ENCODE data around the gene SLAMF9.

GRCh38 chr1:159921700-159922504, 32.1 kb downstream of the SLAMF9 start:
- TF ChIP-seq POLR2A (IDR thresholded peaks at IDR 0.05; ENCODE audit: low read length) (no peak), GATA1 (IDR thresholded peaks at IDR 0.05; ENCODE audit: low read depth, low read length) (no peak)
